GM18907 (cell line): Measurements from ENCODE around the gene TBC1D22B.
"Not testable (repeated sequence)": the region's sequence is repeated elsewhere in the genome, so short reads cannot be mapped to it uniquely, and the experiment has no call there.

ENCODE experiments used
- ATAC-seq: cut with Tn5 transposase; IDR thresholded peaks from one replicate; pipeline ENCODE4 v1.9.1; 2021; ENCODE audit warnings: mild to moderate bottlenecking, moderate library complexity; ENCODE audit not compliant: unreplicated experiment

Gene TBC1D22B

DNA sequence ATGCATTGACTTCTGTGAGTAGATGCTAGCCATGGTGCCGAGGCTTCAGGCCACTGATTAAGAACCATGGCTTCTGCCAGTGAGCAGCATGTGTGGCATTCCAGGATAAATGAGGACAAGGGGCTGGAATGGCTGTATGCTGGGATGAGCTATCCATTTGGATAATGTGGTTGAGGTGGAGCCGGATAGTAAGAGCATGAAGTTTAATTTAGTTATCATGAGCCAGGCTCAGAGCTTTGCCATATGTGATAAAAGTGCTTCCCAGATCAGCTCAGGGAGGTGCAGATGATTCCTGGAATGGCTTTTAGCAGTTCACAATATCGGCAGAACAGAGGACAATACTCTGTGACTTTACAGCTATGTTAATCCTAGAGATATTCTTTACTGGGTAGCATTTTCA is 61.6 kb downstream of the TBC1D22B start:
- ATAC-seq, result no peak

DNA sequence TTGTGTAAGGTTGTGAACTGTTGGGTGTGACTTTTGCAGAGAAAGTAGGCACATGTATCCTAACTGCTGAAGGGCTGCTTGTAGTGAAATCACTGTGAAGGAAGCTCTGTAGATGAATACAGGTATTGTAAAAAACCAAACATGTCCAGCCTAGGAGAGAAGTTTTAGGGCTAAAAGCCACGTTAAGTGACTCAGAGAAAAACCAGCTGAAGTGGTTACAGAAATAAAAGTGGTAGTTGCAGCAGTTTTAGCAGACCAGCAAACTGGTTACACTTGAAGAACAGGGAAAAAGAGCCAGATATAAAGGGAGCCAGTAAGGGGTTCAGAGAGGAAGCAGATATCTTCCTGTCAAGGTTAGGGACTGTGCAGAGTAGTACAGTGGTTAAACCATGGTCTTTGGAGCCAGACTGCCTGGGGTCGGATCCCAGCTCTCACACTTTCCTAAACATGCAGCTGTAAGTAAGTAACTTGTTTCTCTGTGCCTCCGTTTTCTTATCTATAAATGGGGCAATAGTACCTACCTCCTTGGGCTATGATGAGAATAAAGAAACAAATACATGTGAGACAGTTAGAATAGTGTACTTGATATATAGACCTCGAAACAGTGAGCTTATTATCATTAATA is 62.4 kb downstream of the TBC1D22B start:
- ATAC-seq, result no peak

- ATAC-seq, result no peak
Measured at GRCh38 chr6:37320646-37321045, 63.1 kb downstream of the TBC1D22B start.

DNA sequence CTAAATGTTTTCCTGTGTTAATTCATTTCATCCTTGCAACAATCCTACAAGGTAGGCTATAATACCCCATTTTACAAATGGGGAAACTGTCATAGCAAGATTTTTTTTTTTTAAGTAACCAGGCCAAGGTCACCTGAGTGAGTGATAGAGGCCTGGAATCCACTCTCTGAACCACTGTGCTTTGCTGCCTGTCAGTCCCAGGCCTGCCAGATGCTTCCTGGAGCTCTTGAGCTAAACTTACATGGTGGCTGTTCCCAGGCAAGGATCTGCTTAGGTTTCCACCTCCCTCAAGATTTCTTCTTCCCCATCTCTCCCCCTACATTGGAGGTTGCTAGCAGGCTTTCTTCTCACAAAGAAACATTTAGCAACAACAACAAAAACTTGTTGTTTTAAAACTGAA is 63.5 kb downstream of the TBC1D22B start:
- no peak for ATAC-seq

DNA sequence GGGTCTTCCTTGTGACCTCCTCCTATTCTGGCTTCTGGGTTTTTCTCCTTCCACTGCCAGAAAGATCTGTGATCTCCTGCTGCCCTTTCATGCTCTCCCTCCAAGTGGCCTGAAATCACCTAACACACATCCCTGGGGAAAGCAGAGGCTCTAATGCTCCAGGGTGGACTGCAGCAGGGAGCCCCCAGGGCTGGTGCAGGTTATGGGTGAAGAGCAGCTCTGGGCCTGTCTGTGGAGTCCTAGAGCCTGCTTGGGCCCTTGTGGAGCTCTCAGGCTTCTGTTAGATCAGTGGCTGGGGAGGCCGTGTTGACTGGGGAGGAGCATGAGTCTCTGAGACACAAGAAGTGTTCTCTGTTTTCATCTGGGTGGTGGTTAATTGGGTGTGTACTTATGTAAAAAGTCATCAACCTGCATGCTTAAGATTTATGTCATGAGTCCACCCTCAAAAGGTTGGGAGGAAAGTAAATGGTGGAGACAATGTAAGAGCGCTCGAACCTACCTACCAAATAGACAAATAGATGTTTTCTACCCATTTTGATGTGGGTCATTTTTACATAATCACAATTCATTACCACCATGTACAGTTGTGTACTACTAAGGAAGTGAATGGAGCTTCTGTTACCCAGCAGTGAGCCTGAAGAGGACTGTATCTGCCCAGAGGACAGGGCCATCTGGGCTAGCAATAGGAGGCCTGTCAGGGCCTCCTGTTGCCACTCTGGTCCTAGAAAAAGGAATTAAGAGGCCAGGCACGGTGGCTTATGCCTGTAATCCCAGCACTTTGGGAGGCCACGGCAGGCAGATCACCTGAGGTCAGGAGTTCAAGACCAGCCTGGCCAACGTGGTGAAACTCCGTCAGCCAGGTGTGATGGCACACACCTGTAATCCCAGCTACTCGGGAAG is 64.2 kb downstream of the TBC1D22B start:
- ATAC-seq, result no peak

GRCh38 chr6:37323580-37323979 is 66.0 kb downstream of the TBC1D22B start:
- ATAC-seq, result no peak

DNA sequence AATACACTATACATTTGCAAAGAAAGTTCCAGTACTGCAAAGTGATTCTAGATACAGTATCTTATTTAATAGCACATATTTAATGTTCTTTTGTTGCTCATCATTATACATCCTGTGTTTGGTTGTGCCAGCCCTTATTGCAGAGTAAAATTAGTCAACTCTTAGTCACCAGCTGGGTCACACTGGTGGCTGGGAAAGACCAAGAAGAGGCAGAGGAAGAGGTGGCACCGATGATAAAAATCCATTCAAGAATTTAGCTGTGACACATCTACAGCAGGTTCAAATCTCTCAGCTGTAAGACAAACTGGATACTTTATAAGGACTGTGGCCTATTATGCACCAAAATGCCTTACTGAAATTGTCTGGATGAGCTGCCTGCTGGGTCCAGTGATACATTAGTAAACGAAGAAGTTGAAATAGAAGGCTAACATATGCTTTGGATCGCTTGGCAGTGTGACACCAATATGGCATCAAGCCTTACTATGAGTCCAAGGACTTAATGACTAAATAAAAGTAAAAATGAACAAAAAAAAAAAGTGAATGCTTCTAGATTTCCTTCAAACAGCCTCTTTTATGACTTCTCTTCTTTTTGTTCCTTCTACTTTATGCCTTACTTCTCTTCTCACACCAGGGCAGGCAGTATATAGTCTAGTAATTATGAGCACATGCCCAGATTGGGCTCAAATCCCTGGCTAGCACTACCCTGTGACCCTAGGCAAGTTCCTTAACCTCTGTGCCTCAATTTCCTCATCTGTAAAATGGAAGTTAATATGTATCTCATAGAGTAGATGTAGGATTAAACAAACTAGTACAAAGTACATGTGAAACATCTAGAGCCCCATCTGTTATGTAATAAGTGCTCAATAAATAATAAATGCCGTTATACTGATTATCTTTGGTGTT is 66.8 kb downstream of the TBC1D22B start:
- ATAC-seq, result no peak

DNA sequence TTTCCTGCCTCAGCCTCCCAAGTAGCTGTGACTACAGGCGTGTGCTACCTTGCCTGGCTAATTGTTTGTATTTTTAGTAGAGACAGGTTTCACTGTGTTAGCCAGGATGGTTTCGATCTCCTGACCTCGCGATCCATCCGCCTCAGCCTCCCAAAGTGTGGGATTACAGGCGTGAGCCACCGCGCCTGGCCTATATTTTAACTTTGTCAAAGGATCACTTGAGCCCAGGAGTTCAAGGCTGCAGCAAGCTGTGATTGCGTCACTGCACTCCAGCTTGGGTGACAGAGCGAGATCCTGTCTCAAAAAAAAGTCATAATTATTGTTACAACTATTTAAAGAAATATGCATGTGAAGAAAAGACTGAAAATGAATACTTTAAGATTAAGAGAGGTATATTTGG is 72.8 kb downstream of the TBC1D22B start:
- not testable (repeated sequence) for ATAC-seq

- ATAC-seq, result no peak
Measured at GRCh38 chr6:37331047-37331446, 73.5 kb downstream of the TBC1D22B start.

- no peak for ATAC-seq
Measured at GRCh38 chr6:37332894-37333293, 75.3 kb downstream of the TBC1D22B start.

- no peak for ATAC-seq
Measured at GRCh38 chr6:37334047-37334446, 76.5 kb downstream of the TBC1D22B start.

GRCh38 chr6:37338317-37338716 is 80.7 kb downstream of the TBC1D22B start:
- ATAC-seq, result not testable (repeated sequence)

GRCh38 chr6:37338745-37339255 is 81.2 kb downstream of the TBC1D22B start:
- no peak for ATAC-seq

- no peak for ATAC-seq
Measured at GRCh38 chr6:37339741-37340638, 82.4 kb downstream of the TBC1D22B start.

GRCh38 chr6:37340639-37340943 is 83.0 kb downstream of the TBC1D22B start:
- no peak for ATAC-seq

GRCh38 chr6:37343248-37343647 is 85.7 kb downstream of the TBC1D22B start:
- ATAC-seq, result no peak

GRCh38 chr6:37344308-37344707 is 86.7 kb downstream of the TBC1D22B start:
- ATAC-seq, result no peak

GRCh38 chr6:37345804-37346203 is 88.2 kb downstream of the TBC1D22B start:
- ATAC-seq, result not testable (repeated sequence)

DNA sequence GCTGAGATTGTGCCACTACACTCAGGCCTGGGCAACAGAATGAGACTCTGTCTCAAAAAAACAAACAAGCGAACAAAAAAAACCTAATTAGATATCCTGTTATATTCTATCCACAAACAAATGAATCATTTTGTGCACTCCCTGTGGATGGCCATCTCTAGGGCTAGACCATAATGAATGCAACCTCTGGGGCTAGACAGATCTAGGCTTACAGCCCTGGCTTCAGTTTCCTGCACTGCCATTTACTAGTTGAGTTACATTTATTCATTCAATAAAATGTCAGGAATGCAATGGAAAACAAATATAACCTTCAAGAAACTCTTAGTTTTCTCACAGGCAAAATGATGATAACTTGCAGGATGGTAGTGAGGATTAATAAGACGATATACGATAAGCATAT is 89.6 kb downstream of the TBC1D22B start:
- no peak for ATAC-seq

DNA sequence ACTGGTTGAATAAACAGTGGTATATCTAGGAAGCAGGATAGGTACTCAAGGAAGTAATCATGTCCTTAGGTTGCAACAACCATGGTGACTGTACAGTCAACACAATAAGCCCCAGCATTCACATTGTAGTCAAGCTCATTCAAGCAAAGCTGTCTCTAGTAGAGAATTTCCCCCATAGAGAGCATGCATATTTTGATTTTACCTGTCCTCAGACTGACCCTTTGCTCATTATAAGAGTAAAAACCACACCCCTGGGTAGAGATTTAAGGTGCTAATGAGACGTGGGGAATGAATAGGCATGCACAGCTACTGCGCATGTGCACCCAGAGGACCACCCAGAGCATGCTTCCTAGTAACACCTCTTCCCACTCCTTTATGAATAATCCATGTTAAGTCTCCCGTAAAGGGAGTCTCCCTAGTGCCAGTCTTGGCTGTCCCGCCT is 90.1 kb downstream of the TBC1D22B start:
- no peak for ATAC-seq
